Tibial artery (tissue), 4 donors: ENCODE results near the gene CYRIA.

Experiments used
- DNase-seq, 2 donors: peaks; one replicate each; pipeline ENCODE4 v3.0.0-alpha.2; 2019
- H3K27ac ChIP-seq, 2 donors: fragments of 200-600 bp; sonication (generic) in 1 of 2; 1 replicate in 1 of 2; 2 replicates in 1 of 2; pipeline ENCODE4 v1.5.1; 2018 to 2019; ENCODE audit warnings: mild to moderate bottlenecking in 1 of 2
- H3K27me3 ChIP-seq, 2 donors: fragments of 200-600 bp; sonication (generic) in 1 of 2; one replicate each; pipeline versions ENCODE4 v1.5.1 to v1.6.0; 2016 to 2019
- H3K36me3 ChIP-seq, 3 donors: fragments of 200-600 bp; sonication (generic) in 2 of 3; one replicate each; pipeline ENCODE4 v1.5.1; 2016 to 2019; ENCODE audit warnings: mild to moderate bottlenecking in 2 of 3
- H3K4me1 ChIP-seq, 4 donors: fragments of 200-600 bp; sonication (generic) in 2 of 4; 1 replicate in 3 of 4; 2 replicates in 1 of 4; pipeline ENCODE4 v1.5.1; 2016 to 2019
- H3K4me3 ChIP-seq, 2 donors: fragments of 200-600 bp; sonication (generic) in 1 of 2; 1 replicate in 1 of 2; 2 replicates in 1 of 2; pipeline ENCODE4 v1.5.1; 2018 to 2019; ENCODE audit warnings: mild to moderate bottlenecking in 2 of 2
- H3K9me3 ChIP-seq, 3 donors: fragments of 200-600 bp; sonication (generic) in 1 of 3; one replicate each; pipeline ENCODE4 v1.5.1; 2016 to 2019
- intact Hi-C: fragments of 100-400 bp; cut with DNase I; formaldehyde crosslinking; loops from one replicate; pipeline ENCODE4 v1.15.0; 2023; ENCODE audit warnings: low total_unique reads
- TF ChIP-seq, protein P1 (sequence below), 2 experiments: fragments of 200-600 bp in 1 of 2; fragments of 450-650 bp in 1 of 2; IDR thresholded peaks; one replicate each; pipeline ENCODE4 v1.5.1; 2017 to 2019; ENCODE audit warnings: antibody characterized with exemption in 2 of 2, mild to moderate bottlenecking in 1 of 2, moderate library complexity in 1 of 2

The CYRIA gene

DNA sequence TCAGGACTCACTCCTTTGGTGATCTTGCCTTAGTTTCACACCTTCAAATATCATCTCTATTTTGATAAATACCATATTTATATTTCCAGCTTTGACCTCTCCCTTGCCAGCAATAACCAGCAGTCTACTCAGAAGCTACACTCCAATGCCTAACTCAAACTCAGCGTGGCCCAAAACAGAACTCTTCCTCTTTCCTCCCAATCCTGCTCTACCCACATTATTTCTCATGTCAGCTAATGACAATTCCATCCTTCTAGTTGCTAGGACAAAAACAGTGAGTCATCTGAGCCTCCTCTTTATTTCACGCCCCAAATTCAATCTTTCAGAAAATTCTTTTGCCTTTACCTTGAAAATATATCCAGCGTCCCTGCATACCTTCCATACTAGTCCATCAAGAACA lies 23.5 kb downstream of the CYRIA start:
- H3K27ac ChIP-seq: no peak overlapping the region
- TF ChIP-seq, protein P1, sequence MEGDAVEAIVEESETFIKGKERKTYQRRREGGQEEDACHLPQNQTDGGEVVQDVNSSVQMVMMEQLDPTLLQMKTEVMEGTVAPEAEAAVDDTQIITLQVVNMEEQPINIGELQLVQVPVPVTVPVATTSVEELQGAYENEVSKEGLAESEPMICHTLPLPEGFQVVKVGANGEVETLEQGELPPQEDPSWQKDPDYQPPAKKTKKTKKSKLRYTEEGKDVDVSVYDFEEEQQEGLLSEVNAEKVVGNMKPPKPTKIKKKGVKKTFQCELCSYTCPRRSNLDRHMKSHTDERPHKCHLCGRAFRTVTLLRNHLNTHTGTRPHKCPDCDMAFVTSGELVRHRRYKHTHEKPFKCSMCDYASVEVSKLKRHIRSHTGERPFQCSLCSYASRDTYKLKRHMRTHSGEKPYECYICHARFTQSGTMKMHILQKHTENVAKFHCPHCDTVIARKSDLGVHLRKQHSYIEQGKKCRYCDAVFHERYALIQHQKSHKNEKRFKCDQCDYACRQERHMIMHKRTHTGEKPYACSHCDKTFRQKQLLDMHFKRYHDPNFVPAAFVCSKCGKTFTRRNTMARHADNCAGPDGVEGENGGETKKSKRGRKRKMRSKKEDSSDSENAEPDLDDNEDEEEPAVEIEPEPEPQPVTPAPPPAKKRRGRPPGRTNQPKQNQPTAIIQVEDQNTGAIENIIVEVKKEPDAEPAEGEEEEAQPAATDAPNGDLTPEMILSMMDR (IDR thresholded peaks at IDR 0.05): no peak
- no peaks in the 10 kb centered on the region for H3K36me3 ChIP-seq
- H3K4me3 ChIP-seq: no peak overlapping the region
- H3K9me3 ChIP-seq: no peaks in the 10 kb centered on the region
- no peak for DNase-seq
- intact Hi-C loops: no loop called here
- peaks cover 0 to 5% (median 0%) of the 10 kb centered on the region in 4 donors for H3K4me1 ChIP-seq
- H3K27me3 ChIP-seq: no peaks in the 10 kb centered on the region

DNA sequence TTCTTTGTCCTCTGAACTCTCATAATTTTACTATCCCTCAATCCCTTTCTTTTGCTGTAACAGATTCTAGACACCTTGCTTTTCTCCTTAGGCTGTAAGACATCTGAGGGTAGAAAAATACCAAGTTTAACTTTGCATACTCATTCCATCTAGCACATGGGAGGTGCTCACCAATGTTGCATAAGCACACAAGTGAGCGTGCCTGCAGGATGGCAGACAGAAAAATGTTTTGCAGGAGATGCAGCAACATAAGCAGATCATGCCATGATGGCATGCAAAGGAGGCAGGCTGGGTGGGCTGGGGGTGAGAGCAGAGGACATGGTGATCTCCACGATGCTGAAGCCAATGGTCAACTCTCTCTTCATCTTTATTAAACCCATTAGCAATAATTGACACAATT lies 24.1 kb downstream of the CYRIA start:
- Histone ChIP-seq H3K4me1 (peaks cover 0 to 5% (median 0%) of the 10 kb centered on the region in 4 donors), H3K27me3 (no peaks in the 10 kb centered on the region), H3K9me3 (no peaks in the 10 kb centered on the region), H3K36me3 (no peaks in the 10 kb centered on the region), H3K4me3 (no peak overlapping the region), H3K27ac (no peak overlapping the region)
- intact Hi-C loops: no loop called here
- TF ChIP-seq, protein P1 (IDR thresholded peaks at IDR 0.05): no peak
- DNase-seq: no peak

DNA sequence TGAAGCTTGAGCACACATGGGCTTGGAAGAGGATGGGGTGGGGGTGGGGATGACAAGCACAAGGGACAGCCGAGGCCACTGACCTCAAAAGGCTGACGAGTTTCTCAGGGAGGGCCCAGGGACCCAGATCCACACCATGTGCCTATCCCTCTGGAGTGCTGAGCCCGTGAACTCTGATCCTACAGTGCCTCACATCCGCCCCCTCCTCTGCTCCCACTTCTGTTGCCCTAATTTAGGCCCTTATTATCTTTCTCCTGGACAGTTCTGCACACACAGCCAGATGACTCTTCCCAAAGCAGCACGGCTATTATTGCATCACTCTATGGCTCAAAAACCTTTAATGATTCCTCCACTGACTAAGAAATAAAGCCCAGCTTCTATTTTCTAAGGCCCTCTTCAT lies 24.8 kb downstream of the CYRIA start:
- DNase-seq: no peak
- Histone ChIP-seq H3K27ac (no peak overlapping the region), H3K9me3 (no peaks in the 10 kb centered on the region), H3K4me3 (no peak overlapping the region), H3K4me1 (peaks cover 0 to 5% (median 0%) of the 10 kb centered on the region in 4 donors), H3K27me3 (no peaks in the 10 kb centered on the region), H3K36me3 (no peaks in the 10 kb centered on the region)
- TF ChIP-seq, protein P1 (IDR thresholded peaks at IDR 0.05): no peak
- intact Hi-C loops: no loop called here

DNA sequence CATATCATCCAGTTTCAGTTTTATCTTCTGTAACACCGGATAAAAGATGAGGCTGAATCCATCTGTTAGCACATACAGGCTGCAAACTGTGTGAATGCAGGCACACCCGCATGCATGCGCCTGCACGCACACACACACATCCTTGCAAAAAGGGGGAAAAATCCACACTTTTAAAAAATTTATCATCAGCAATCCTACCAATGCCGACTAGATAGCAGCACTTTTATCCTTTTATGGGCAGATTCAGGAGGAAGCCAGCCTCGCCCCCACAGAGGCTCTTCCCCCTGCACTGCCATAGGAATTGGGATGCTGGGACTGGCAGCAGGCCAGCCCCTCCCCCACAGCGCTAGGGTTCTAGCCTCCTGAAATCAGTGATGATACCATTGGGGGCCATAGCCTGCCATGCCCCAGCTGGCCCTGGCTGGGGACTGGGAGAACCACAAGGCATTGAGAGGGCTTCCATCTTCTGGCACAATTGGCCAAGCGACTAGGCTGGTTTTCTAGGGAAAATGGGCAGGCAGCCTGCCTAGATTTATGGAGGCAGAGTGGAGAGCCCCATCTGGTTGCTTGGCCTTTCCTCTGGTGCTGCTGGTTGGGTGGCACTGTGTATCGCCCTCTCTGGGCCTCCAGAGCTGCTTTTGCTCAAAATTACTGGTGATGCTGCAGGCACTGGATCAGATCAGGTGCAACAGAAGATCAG lies 25.5 kb downstream of the CYRIA start:
- intact Hi-C loops: no loop called here
- TF ChIP-seq, protein P1 (IDR thresholded peaks at IDR 0.05): no peak
- H3K4me3 ChIP-seq: no peak overlapping the region
- H3K36me3 ChIP-seq: no peaks in the 10 kb centered on the region
- no peaks in the 10 kb centered on the region for H3K27me3 ChIP-seq
- H3K27ac ChIP-seq: no peak overlapping the region
- no peaks in the 10 kb centered on the region for H3K9me3 ChIP-seq
- no peak for DNase-seq
- H3K4me1 ChIP-seq: peaks cover 0 to 5% (median 0%) of the 10 kb centered on the region in 4 donors

DNA sequence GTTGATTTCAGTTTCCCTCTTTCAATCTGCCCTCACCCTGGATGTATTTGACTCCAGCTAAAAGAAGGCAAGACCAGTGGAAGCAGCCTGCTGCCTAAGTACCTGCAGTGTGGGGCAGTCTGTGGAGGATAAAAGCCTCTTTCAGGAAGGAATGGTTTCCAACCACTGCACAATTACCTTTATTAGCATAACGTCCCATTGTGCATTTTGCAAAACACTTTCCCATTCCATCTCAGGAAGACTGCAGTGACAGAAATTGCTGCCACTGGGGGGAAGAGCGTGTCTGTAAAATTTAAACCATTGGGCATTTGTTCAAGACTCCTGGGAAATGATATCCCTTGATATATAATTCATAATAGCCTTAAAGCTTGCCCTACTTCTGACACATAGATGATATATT lies 26.2 kb downstream of the CYRIA start:
- Histone ChIP-seq H3K27me3 (no peaks in the 10 kb centered on the region), H3K9me3 (no peaks in the 10 kb centered on the region), H3K27ac (no peak overlapping the region), H3K36me3 (no peaks in the 10 kb centered on the region), H3K4me3 (no peak overlapping the region), H3K4me1 (peaks cover 0 to 5% (median 0%) of the 10 kb centered on the region in 4 donors)
- TF ChIP-seq, protein P1 (IDR thresholded peaks at IDR 0.05): no peak
- intact Hi-C loops: no loop called here
- no peak for DNase-seq
